GM12878 (cell line): Measurements from ENCODE around the gene TP53I3. TPM values are rescaled to one million over a fixed set of nuclear protein-coding genes. Genes with fewer than 3 reads are reported as not detected.

Experiments
- ASH2L ChIP-seq: fragments of 300-600, 200-600 bp; sonication (generic); IDR thresholded peaks from 2 replicates; pipeline ENCODE4 v1.6.1; 2017; ENCODE audit warnings: low read depth, mild to moderate bottlenecking, borderline replicate concordance
- BMI1 ChIP-seq: fragments of 450-650 bp; IDR thresholded peaks from 2 replicates; pipeline ENCODE4 v1.6.1; 2016; ENCODE audit warnings: mild to moderate bottlenecking, moderate library complexity, borderline replicate concordance
- CBX3 ChIP-seq: fragments of 200-600 bp; sonication (generic); IDR thresholded peaks from 2 replicates; pipeline ENCODE4 v1.6.1; 2016; ENCODE audit warnings: low read depth, borderline replicate concordance
- E2F4 ChIP-seq: IDR thresholded peaks from 2 replicates; pipeline ENCODE4 v1.6.1; 2012; ENCODE audit warnings: low read depth, low read length, improper control_type of control experiment
- EED ChIP-seq: sonication (generic); IDR thresholded peaks from 2 replicates; pipeline ENCODE4 v1.6.1; 2016; ENCODE audit warnings: antibody characterized with exemption, low read depth
- IKZF2 ChIP-seq, 2 experiments: fragments of 450-650 bp; IDR thresholded peaks; 2 replicates each; pipeline ENCODE4 v1.6.1; 2017; ENCODE audit warnings: mild to moderate bottlenecking in 2 of 2, moderate library complexity in 2 of 2
- KAT2A ChIP-seq: conservative IDR thresholded peaks from 2 replicates; pipeline ENCODE4 v1.6.1; 2011; ENCODE audit warnings: low read depth, low read length; ENCODE audit not compliant: control insufficient read depth
- RB1 ChIP-seq: fragments of 450-650 bp; formaldehyde crosslinking; IDR thresholded peaks from 2 replicates; pipeline ENCODE4 v1.6.1; 2017; ENCODE audit warnings: mild to moderate bottlenecking, borderline replicate concordance
- REST ChIP-seq: IDR thresholded peaks from 2 replicates; pipeline ENCODE4 v1.6.1; 2012; ENCODE audit warnings: mild to moderate bottlenecking, low read depth, low read length
- SIN3A ChIP-seq: IDR thresholded peaks from 2 replicates; pipeline ENCODE4 v1.6.1; 2012; ENCODE audit warnings: low read depth, low read length, improper control_type of control experiment
- SMARCA5 ChIP-seq: fragments of 450-650 bp; IDR thresholded peaks from 2 replicates; pipeline ENCODE4 v1.6.1; 2017; ENCODE audit warnings: mild to moderate bottlenecking
- TBL1XR1 ChIP-seq: IDR thresholded peaks from 2 replicates; pipeline ENCODE4 v1.6.1; 2012; ENCODE audit warnings: low read depth, low read length, improper control_type of control experiment
- polyA plus RNA-seq, 11 experiments: library from polyadenylated mRNA; depleted of rRNA in 4 of 11; unstranded in 6 of 11; stranded (reverse) in 5 of 11; fragments of >200 nt; fragmentation: Nextera tagmentation in 4 of 11; fragmentation: Illumina TruSeq in 1 of 11; extraction: Ambion mirVana in 4 of 11; extraction: Trizol in 1 of 11; gene quantifications; 1 replicate in 1 of 11; 2 replicates in 10 of 11; pipeline versions ENCODE4 v1.2.1 to v1.2.3, GENCODE V29; 2011 to 2016; ENCODE audit warnings: inconsistent platforms in 2 of 11, missing spikeins in 2 of 11, low read depth in 1 of 11
- total RNA-seq, 4 experiments: library from RNA; depleted of rRNA in 3 of 4; stranded (reverse); fragments of >200 nt in 3 of 4; fragmentation: Illumina TruSeq in 1 of 4; extraction: Trizol in 1 of 4; gene quantifications; 2 replicates each; pipeline versions ENCODE4 v1.2.1 to v1.2.3, GENCODE V29; 2013 to 2021

TP53I3 gene
- total and polyA plus RNA-seq, 10 of the 15 experiments (the other 5 are each of a cell fraction or from before 2014, with no cell fraction given), result 1.4 to 57.4 (median 11.6) TPM

- TF ChIP-seq REST (no peak), RB1 (no peak), ASH2L (no peak), TBL1XR1 (no peak), SIN3A (no peak), EED (no peak), BMI1 (no peak), CBX3 (no peak), SMARCA5 (no peak), E2F4 (no peak), IKZF2 (IDR thresholded peaks at IDR 0.05) (no peak), KAT2A (no peak)
- TF ChIP-seq, all 136 proteins: peak for 0
Measured at GRCh38 chr2:24075259-24075658, 9.4 kb downstream of the TP53I3 start (continued).
